CD4-positive, alpha-beta T cell (primary cell): Measurements from ENCODE around the gene C2orf42. TPM values are rescaled to one million over a fixed set of nuclear protein-coding genes. Genes with fewer than 3 reads are reported as not detected.
"Not testable (repeated sequence)": the region's sequence is repeated elsewhere in the genome, so short reads cannot be mapped to it uniquely, and the experiment has no call there.

ENCODE experiments used
- ATAC-seq: fragments of 200-7000 bp; cut with Tn5 transposase; one replicate; pipeline ENCODE4 v1.10.0; 2022; ENCODE audit warnings: mild to moderate bottlenecking; ENCODE audit not compliant: poor library complexity
- CTCF ChIA-PET: fragments of 350-600 bp; sonication (Branson Sonifier 250); formaldehyde crosslinking; loops from one replicate; lab custom pipeline; 2021; ENCODE audit warnings: antibody characterized with exemption, inconsistent platforms; lab: Charles Lee
- POLR2A ChIA-PET: fragments of 350-600 bp; sonication (Branson Sonifier 250); formaldehyde crosslinking; loops from one replicate; lab custom pipeline; 2021; ENCODE audit warnings: antibody characterized with exemption, inconsistent platforms; lab: Charles Lee
- DNase-seq, 14 experiments: peaks; one replicate each; pipeline ENCODE4 v3.0.0-alpha.2; 2013 to 2020; ENCODE audit warnings: mixed read lengths in 2 of 14
- H3K27ac ChIP-seq, 2 donors: one replicate each; pipeline versions ENCODE4 v1.5.1 to v1.7.0; 2013; ENCODE audit warnings: low read length in 2 of 2, low read depth in 1 of 2, mild to moderate bottlenecking in 1 of 2
- H3K27me3 ChIP-seq, 2 experiments: 1 replicate in 1 of 2; 2 replicates in 1 of 2; pipeline versions ENCODE4 v1.6.1 to v1.7.0; 2013; ENCODE audit warnings: low read length in 2 of 2, control low read depth in 1 of 2, mild to moderate bottlenecking in 1 of 2, moderate library complexity in 1 of 2; ENCODE audit not compliant: insufficient read depth in 2 of 2, control insufficient read depth in 1 of 2
- H3K36me3 ChIP-seq: one replicate; pipeline ENCODE4 v1.6.1; 2013; ENCODE audit warnings: low read length, control low read depth; ENCODE audit not compliant: insufficient read depth
- H3K4me1 ChIP-seq: one replicate; pipeline ENCODE4 v1.6.1; 2013; ENCODE audit warnings: low read length, control low read depth; ENCODE audit not compliant: insufficient read depth
- H3K4me3 ChIP-seq: one replicate; pipeline ENCODE4 v1.5.1; 2013; ENCODE audit warnings: mild to moderate bottlenecking, low read length, moderate library complexity
- H3K9me3 ChIP-seq, 2 experiments: 1 replicate in 1 of 2; 2 replicates in 1 of 2; pipeline versions ENCODE4 v1.6.1 to v1.7.0; 2013; ENCODE audit warnings: low read length in 2 of 2, mild to moderate bottlenecking in 2 of 2, control low read depth in 1 of 2, moderate library complexity in 1 of 2; ENCODE audit not compliant: control insufficient read depth in 1 of 2, insufficient read depth in 1 of 2
- H3K27ac Mint-ChIP-seq: one replicate; pipeline ENCODE4 v1.8.0; 2020; ENCODE audit warnings: mixed read lengths
- H3K27me3 Mint-ChIP-seq: one replicate; pipeline ENCODE4 v1.8.0; 2021; ENCODE audit warnings: mixed read lengths
- H3K36me3 Mint-ChIP-seq: one replicate; pipeline ENCODE4 v1.8.0; 2021; ENCODE audit warnings: low read depth, mixed read lengths
- H3K4me1 Mint-ChIP-seq: one replicate; pipeline ENCODE4 v1.8.0; 2021; ENCODE audit warnings: low read depth, mixed read lengths
- H3K4me3 Mint-ChIP-seq: one replicate; pipeline ENCODE4 v1.8.0; 2020; ENCODE audit warnings: mild to moderate bottlenecking, mixed read lengths
- H3K9me3 Mint-ChIP-seq: one replicate; pipeline ENCODE4 v1.8.0; 2020; ENCODE audit warnings: mixed read lengths
- intact Hi-C, 2 experiments: fragments of 100-400 bp; cut with DNase I in 1 of 2; cut with micrococcal nuclease in 1 of 2; formaldehyde crosslinking; loops; one replicate each; pipeline versions ENCODE4 v1.15.1 to v1.9.0; 2023 to 2025; cut with DNase I, micrococcal nuclease
- total RNA-seq, 174 experiments: library from RNA in 2 of 174; stranded (reverse) in 2 of 174; gene quantifications; one replicate each; pipeline ENCODE4 v1.2.3 and lab custom pipeline; 2021 to 2026
- TF ChIP-seq, protein P1 (sequence below): fragments of 200-600 bp; IDR thresholded peaks from one replicate; pipeline ENCODE4 v1.8.0; 2022; ENCODE audit warnings: antibody characterized with exemption, mild to moderate bottlenecking

Gene C2orf42
- total RNA-seq, 2 experiments from 2014 or later, result 16.9 to 18.4 TPM

- intact Hi-C loops, result no loop called here
- peaks cover 3% of the 10 kb centered on the region for H3K4me1 ChIP-seq
- H3K9me3 ChIP-seq, result no peaks in the 10 kb centered on the region
- no peaks in the 10 kb centered on the region for H3K27me3 ChIP-seq
- TF ChIP-seq, protein P1, sequence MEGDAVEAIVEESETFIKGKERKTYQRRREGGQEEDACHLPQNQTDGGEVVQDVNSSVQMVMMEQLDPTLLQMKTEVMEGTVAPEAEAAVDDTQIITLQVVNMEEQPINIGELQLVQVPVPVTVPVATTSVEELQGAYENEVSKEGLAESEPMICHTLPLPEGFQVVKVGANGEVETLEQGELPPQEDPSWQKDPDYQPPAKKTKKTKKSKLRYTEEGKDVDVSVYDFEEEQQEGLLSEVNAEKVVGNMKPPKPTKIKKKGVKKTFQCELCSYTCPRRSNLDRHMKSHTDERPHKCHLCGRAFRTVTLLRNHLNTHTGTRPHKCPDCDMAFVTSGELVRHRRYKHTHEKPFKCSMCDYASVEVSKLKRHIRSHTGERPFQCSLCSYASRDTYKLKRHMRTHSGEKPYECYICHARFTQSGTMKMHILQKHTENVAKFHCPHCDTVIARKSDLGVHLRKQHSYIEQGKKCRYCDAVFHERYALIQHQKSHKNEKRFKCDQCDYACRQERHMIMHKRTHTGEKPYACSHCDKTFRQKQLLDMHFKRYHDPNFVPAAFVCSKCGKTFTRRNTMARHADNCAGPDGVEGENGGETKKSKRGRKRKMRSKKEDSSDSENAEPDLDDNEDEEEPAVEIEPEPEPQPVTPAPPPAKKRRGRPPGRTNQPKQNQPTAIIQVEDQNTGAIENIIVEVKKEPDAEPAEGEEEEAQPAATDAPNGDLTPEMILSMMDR, result no peak
- POLR2A ChIA-PET, result interaction anchor here (0.6 to 1.9 kb wide), 5 partner anchors 30 to 247 kb away, joined by 3 to 7 read pairs (median 3); partner anchors contain the start of genes C2orf42 and MXD1
- Mint-ChIP-seq H3K4me3 (no peak overlapping the region), H3K36me3 (peaks cover 23% of the 10 kb centered on the region), H3K9me3 (no peaks in the 10 kb centered on the region), H3K27ac (peak overlapping the region; percentile 72), H3K27me3 (no peaks in the 10 kb centered on the region), H3K4me1 (peaks cover 8% of the 10 kb centered on the region)
- CTCF ChIA-PET, result interaction anchor here (1.0 kb wide), 1 partner anchor 259 kb away, joined by 4 read pairs; no protein-coding TSS in a partner anchor
- ATAC-seq, result peak; percentile 79
- DNase-seq, result peak in 5 of 14 experiments; percentile 11 to 29 (median 20)
- no peak overlapping the region for H3K4me3 ChIP-seq
- H3K36me3 ChIP-seq, result peaks cover 49% of the 10 kb centered on the region
- H3K27ac ChIP-seq, result no peak overlapping the region
Observed at GRCh38 chr2:70161069-70161534, 29.7 kb downstream of the C2orf42 start.

DNA sequence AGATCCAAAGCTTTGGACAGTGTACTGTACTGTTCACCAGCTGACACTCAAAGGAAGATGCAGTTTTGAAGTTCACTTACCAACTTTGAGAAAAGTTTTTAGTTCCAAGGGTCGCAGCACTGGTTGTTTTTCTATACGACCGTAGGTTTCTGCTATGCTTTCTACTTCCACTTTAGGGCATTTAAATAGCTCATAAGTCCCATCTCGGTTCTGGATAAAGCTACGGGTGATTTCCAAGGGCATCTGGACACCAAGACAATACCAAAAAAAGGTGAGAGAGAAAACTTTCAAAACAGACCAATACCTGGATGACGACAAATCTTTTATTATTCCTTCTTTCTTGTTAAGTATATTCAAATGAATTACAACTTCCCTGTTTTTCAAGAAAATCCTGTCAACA is 30.3 kb downstream of the C2orf42 start:
- ATAC-seq, result no peak
- H3K4me1 Mint-ChIP-seq, result peaks cover 8% of the 10 kb centered on the region
- Histone ChIP-seq H3K27me3 (no peaks in the 10 kb centered on the region), H3K36me3 (peaks cover 47% of the 10 kb centered on the region), H3K4me1 (peaks cover 3% of the 10 kb centered on the region), H3K27ac (no peak overlapping the region), H3K9me3 (no peaks in the 10 kb centered on the region), H3K4me3 (no peak overlapping the region)
- H3K36me3 Mint-ChIP-seq, result peaks cover 21% of the 10 kb centered on the region
- intact Hi-C loops, result no loop called here
- POLR2A ChIA-PET, result interaction anchor here (0.9 to 1.9 kb wide), 4 partner anchors 30 to 246 kb away, joined by 3 to 7 read pairs (median 4); partner anchors contain the start of genes C2orf42 and MXD1
- H3K4me3 Mint-ChIP-seq, result no peak overlapping the region
- no peaks in the 10 kb centered on the region for H3K27me3 Mint-ChIP-seq
- H3K27ac Mint-ChIP-seq, result peak overlapping the region; percentile 72
- TF ChIP-seq, protein P1, result no peak
- no peaks in the 10 kb centered on the region for H3K9me3 Mint-ChIP-seq
- DNase-seq, result no peak
- CTCF ChIA-PET, result interaction anchor here (1.0 kb wide), 1 partner anchor 259 kb away, joined by 4 read pairs; no protein-coding TSS in a partner anchor

- POLR2A ChIA-PET, H3K9me3 ChIP-seq, ATAC-seq, H3K27me3 ChIP-seq, H3K27me3 Mint-ChIP-seq, H3K27ac Mint-ChIP-seq, CTCF ChIA-PET, intact Hi-C loops, H3K27ac ChIP-seq, H3K4me1 Mint-ChIP-seq, H3K4me3 Mint-ChIP-seq, H3K9me3 Mint-ChIP-seq, DNase-seq, H3K4me3 ChIP-seq, H3K4me1 ChIP-seq: not testable (repeated sequence)
- peaks cover 27% of the 10 kb centered on the region for H3K36me3 Mint-ChIP-seq
- peaks cover 22% of the 10 kb centered on the region for H3K36me3 ChIP-seq
Observed at GRCh38 chr2:70149130-70149686, 41.6 kb downstream of the C2orf42 start.

DNA sequence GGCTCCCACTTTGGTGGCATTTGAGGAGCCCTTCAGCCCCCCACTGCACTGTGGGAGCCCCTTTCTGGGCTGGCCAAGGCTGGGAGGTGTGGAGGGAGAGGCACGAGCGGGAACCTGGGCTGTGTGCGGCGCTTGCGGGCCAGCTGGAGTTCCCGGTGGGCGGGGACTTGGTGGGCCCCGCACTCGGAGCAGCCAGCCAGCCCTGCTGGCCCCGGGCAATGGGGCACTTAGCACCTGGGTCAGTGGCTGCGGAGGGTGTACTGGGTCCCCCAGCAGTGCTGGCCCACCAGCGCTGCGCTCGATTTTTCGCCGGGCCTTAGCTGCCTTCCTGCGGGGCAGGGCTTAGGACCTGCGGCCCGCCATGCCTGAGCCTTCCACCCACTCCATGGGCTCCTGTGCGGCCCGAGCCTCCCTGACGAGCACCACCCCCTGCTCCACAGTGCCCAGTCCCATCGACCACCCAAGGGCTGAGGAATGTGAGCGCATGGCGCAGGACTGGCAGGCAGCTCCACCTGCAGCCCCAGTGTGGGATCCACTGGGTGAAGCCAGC is 42.5 kb downstream of the C2orf42 start:
- H3K27me3 Mint-ChIP-seq, H3K4me3 Mint-ChIP-seq, DNase-seq, CTCF ChIA-PET, H3K9me3 ChIP-seq, POLR2A ChIA-PET, H3K4me3 ChIP-seq, intact Hi-C loops, H3K27ac Mint-ChIP-seq, H3K9me3 Mint-ChIP-seq, H3K27me3 ChIP-seq, ATAC-seq, H3K27ac ChIP-seq, H3K4me1 Mint-ChIP-seq: not testable (repeated sequence)
- H3K4me1 ChIP-seq, result peaks cover 14% of the 10 kb centered on the region
- peaks cover 24% of the 10 kb centered on the region for H3K36me3 Mint-ChIP-seq
- peaks cover 22% of the 10 kb centered on the region for H3K36me3 ChIP-seq
